Measurements from ENCODE around the gene GLA. TPM values are rescaled to one million over a fixed set of nuclear protein-coding genes. Genes with fewer than 3 reads are reported as not detected.

Gene GLA
- total and polyA plus RNA-seq, 9 of the 15 experiments (the other 6 are each of a cell fraction or from before 2014, with no cell fraction given), result 41.7 to 146 (median 73.8) TPM

GRCh38 chrX:101390664-101391525 lies 16.8 kb downstream of the GLA start, which contains the start of gene RPL36A (continued):
- TF ChIP-seq TRIM25 (IDR thresholded peaks at IDR 0.05; ENCODE audit: borderline replicate concordance) (no peak), RBM39 (optimal IDR thresholded peaks at IDR 0.05; ENCODE audit: low read depth, low read length) (peak; percentile 67), ZFP30 (CRISPR knock-in tag; IDR thresholded peaks at IDR 0.05; ENCODE audit: borderline replicate concordance) (no peak), SMC3 (conservative IDR thresholded peaks at IDR 0.05; ENCODE audit: insufficient read depth, low read depth, low read length) (no peak)
- TF ChIP-seq, protein P1, sequence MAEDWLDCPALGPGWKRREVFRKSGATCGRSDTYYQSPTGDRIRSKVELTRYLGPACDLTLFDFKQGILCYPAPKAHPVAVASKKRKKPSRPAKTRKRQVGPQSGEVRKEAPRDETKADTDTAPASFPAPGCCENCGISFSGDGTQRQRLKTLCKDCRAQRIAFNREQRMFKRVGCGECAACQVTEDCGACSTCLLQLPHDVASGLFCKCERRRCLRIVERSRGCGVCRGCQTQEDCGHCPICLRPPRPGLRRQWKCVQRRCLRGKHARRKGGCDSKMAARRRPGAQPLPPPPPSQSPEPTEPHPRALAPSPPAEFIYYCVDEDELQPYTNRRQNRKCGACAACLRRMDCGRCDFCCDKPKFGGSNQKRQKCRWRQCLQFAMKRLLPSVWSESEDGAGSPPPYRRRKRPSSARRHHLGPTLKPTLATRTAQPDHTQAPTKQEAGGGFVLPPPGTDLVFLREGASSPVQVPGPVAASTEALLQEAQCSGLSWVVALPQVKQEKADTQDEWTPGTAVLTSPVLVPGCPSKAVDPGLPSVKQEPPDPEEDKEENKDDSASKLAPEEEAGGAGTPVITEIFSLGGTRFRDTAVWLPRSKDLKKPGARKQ (CRISPR knock-in tag; IDR thresholded peaks at IDR 0.05), result no peak
- TF ChIP-seq, protein P2, sequence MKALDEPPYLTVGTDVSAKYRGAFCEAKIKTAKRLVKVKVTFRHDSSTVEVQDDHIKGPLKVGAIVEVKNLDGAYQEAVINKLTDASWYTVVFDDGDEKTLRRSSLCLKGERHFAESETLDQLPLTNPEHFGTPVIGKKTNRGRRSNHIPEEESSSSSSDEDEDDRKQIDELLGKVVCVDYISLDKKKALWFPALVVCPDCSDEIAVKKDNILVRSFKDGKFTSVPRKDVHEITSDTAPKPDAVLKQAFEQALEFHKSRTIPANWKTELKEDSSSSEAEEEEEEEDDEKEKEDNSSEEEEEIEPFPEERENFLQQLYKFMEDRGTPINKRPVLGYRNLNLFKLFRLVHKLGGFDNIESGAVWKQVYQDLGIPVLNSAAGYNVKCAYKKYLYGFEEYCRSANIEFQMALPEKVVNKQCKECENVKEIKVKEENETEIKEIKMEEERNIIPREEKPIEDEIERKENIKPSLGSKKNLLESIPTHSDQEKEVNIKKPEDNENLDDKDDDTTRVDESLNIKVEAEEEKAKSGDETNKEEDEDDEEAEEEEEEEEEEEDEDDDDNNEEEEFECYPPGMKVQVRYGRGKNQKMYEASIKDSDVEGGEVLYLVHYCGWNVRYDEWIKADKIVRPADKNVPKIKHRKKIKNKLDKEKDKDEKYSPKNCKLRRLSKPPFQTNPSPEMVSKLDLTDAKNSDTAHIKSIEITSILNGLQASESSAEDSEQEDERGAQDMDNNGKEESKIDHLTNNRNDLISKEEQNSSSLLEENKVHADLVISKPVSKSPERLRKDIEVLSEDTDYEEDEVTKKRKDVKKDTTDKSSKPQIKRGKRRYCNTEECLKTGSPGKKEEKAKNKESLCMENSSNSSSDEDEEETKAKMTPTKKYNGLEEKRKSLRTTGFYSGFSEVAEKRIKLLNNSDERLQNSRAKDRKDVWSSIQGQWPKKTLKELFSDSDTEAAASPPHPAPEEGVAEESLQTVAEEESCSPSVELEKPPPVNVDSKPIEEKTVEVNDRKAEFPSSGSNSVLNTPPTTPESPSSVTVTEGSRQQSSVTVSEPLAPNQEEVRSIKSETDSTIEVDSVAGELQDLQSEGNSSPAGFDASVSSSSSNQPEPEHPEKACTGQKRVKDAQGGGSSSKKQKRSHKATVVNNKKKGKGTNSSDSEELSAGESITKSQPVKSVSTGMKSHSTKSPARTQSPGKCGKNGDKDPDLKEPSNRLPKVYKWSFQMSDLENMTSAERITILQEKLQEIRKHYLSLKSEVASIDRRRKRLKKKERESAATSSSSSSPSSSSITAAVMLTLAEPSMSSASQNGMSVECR (CRISPR knock-in tag; IDR thresholded peaks at IDR 0.05), result no peak

All from K562 (cell line).